CD8-positive, alpha-beta memory T cell (primary cell): Measurements from ENCODE around the gene SLC30A7. TPM values are rescaled to one million over a fixed set of nuclear protein-coding genes. Genes with fewer than 3 reads are reported as not detected.

Experiments
- CTCF ChIA-PET: fragments of 350-600 bp; sonication (Branson Sonifier 250); formaldehyde crosslinking; loops from one replicate; lab custom pipeline; 2021; ENCODE audit warnings: antibody characterized with exemption; lab: Charles Lee
- POLR2A ChIA-PET: fragments of 350-600 bp; sonication (Branson Sonifier 250); formaldehyde crosslinking; loops from one replicate; lab custom pipeline; 2021; ENCODE audit warnings: antibody characterized with exemption; lab: Charles Lee
- DNase-seq, 5 donors: peaks; one replicate each; pipeline versions ENCODE4 v3.0.0 to v3.0.0-alpha.2; 2020 to 2022; ENCODE audit warnings: mixed read lengths in 1 of 5
- H3K27ac ChIP-seq: one replicate; pipeline ENCODE4 v1.7.0; 2013; ENCODE audit warnings: low read depth, mild to moderate bottlenecking, low read length, moderate library complexity
- H3K27me3 ChIP-seq: 2 replicates; pipeline ENCODE4 v1.7.0; 2013; ENCODE audit warnings: low read length, mild to moderate bottlenecking; ENCODE audit not compliant: insufficient read depth, poor library complexity, severe bottlenecking
- H3K36me3 ChIP-seq: 2 replicates; pipeline ENCODE4 v1.7.0; 2013; ENCODE audit warnings: mild to moderate bottlenecking, low read length, moderate library complexity; ENCODE audit not compliant: insufficient read depth
- H3K4me1 ChIP-seq: 2 replicates; pipeline ENCODE4 v1.7.0; 2013; ENCODE audit warnings: mild to moderate bottlenecking, low read length, moderate library complexity; ENCODE audit not compliant: insufficient read depth
- H3K4me3 ChIP-seq: 2 replicates; pipeline ENCODE4 v1.7.0; 2013; ENCODE audit warnings: mild to moderate bottlenecking, low read length
- H3K9me3 ChIP-seq: 2 replicates; pipeline ENCODE4 v1.7.0; 2013; ENCODE audit warnings: mild to moderate bottlenecking, low read length
- H3K27ac Mint-ChIP-seq, 8 donors: one replicate each; pipeline ENCODE4 v1.8.0; 2020 to 2021; ENCODE audit warnings: mixed read lengths in 8 of 8, mild to moderate bottlenecking in 6 of 8, inconsistent platforms in 3 of 8, moderate library complexity in 3 of 8
- H3K27me3 Mint-ChIP-seq, 2 donors: one replicate each; pipeline ENCODE4 v1.8.0; 2020 to 2021; ENCODE audit warnings: mixed read lengths in 2 of 2, mild to moderate bottlenecking in 1 of 2, moderate library complexity in 1 of 2
- H3K36me3 Mint-ChIP-seq, 3 donors: one replicate each; pipeline ENCODE4 v1.8.0; 2020 to 2021; ENCODE audit warnings: mixed read lengths in 3 of 3, inconsistent platforms in 1 of 3, mild to moderate bottlenecking in 1 of 3
- H3K4me1 Mint-ChIP-seq, 3 donors: one replicate each; pipeline ENCODE4 v1.8.0; 2020 to 2021; ENCODE audit warnings: mixed read lengths in 3 of 3, inconsistent platforms in 1 of 3, mild to moderate bottlenecking in 1 of 3
- H3K4me3 Mint-ChIP-seq, 7 donors: one replicate each; pipeline ENCODE4 v1.8.0; 2020 to 2021; ENCODE audit warnings: mixed read lengths in 7 of 7, mild to moderate bottlenecking in 6 of 7, moderate library complexity in 4 of 7, inconsistent platforms in 2 of 7
- H3K9me3 Mint-ChIP-seq, 5 donors: one replicate each; pipeline ENCODE4 v1.8.0; 2020 to 2022; ENCODE audit warnings: mixed read lengths in 5 of 5, mild to moderate bottlenecking in 3 of 5, moderate library complexity in 2 of 5, inconsistent platforms in 1 of 5
- polyA plus RNA-seq: library from polyadenylated mRNA; unstranded; fragments of 300-500 nt; fragmentation: Illumina TruSeq; gene quantifications from one replicate; pipeline ENCODE4 v1.2.3, GENCODE V29; 2021
- total RNA-seq, 2 experiments: library from RNA; stranded (reverse); gene quantifications; one replicate each; pipeline ENCODE4 v1.2.3, GENCODE V29; 2021

Gene SLC30A7
- total and polyA plus RNA-seq, 3 experiments from 2014 or later: 12.7 to 47.4 (median 47.0) TPM

GRCh38 chr1:100907887-100908286, 12.0 kb downstream of the SLC30A7 start:
- peaks cover 4% of the 10 kb centered on the region for H3K4me1 ChIP-seq
- peaks cover 27 to 79% (median 28%) of the 10 kb centered on the region in 3 donors for H3K36me3 Mint-ChIP-seq
- H3K4me1 Mint-ChIP-seq: peaks cover 40 to 66% (median 61%) of the 10 kb centered on the region in 3 donors
- H3K36me3 ChIP-seq: peaks cover 31% of the 10 kb centered on the region
- ChIA-PET POLR2A (no interaction called here), CTCF (interaction anchor here (1.4 to 1.7 kb wide), 2 partner anchors 372 to 401 kb away, joined by 3 to 7 read pairs; no protein-coding TSS in a partner anchor)
- peak overlapping the region in 7 of 8 donors; percentile 12 to 58 (median 27) for H3K27ac Mint-ChIP-seq
- H3K4me3 Mint-ChIP-seq: peak overlapping the region in 2 of 7 donors; percentile 14 to 35
- no peak overlapping the region for H3K27ac ChIP-seq
- DNase-seq: no peak
- no peaks in the 10 kb centered on the region for H3K9me3 ChIP-seq
- no peaks in the 10 kb centered on the region for H3K27me3 ChIP-seq
- H3K4me3 ChIP-seq: no peak overlapping the region
- H3K9me3 Mint-ChIP-seq: no peaks in the 10 kb centered on the region
- H3K27me3 Mint-ChIP-seq: peaks cover 0 to 1% of the 10 kb centered on the region in 2 donors

GRCh38 chr1:100909018-100909417, 13.1 kb downstream of the SLC30A7 start:
- peak overlapping the region in 5 of 8 donors; percentile 4 to 84 (median 37) for H3K27ac Mint-ChIP-seq
- peaks cover 33% of the 10 kb centered on the region for H3K36me3 ChIP-seq
- peaks cover 40 to 67% (median 61%) of the 10 kb centered on the region in 3 donors for H3K4me1 Mint-ChIP-seq
- H3K4me3 ChIP-seq: no peak overlapping the region
- no peaks in the 10 kb centered on the region for H3K27me3 ChIP-seq
- no peak for DNase-seq
- H3K36me3 Mint-ChIP-seq: peaks cover 30 to 86% (median 36%) of the 10 kb centered on the region in 3 donors
- H3K4me1 ChIP-seq: peaks cover 4% of the 10 kb centered on the region
- no peaks in the 10 kb centered on the region for H3K9me3 Mint-ChIP-seq
- ChIA-PET CTCF (interaction anchor here (0.9 to 1.7 kb wide), 2 partner anchors 330 to 400 kb away, joined by 3 to 7 read pairs; no protein-coding TSS in a partner anchor), POLR2A (interaction anchor here (0.6 kb wide), 1 partner anchor 101 kb away, joined by 3 read pairs; no protein-coding TSS in a partner anchor)
- H3K9me3 ChIP-seq: no peaks in the 10 kb centered on the region
- no peak overlapping the region for H3K27ac ChIP-seq
- peaks cover 0 to 1% of the 10 kb centered on the region in 2 donors for H3K27me3 Mint-ChIP-seq
- H3K4me3 Mint-ChIP-seq: no peak overlapping the region

DNA sequence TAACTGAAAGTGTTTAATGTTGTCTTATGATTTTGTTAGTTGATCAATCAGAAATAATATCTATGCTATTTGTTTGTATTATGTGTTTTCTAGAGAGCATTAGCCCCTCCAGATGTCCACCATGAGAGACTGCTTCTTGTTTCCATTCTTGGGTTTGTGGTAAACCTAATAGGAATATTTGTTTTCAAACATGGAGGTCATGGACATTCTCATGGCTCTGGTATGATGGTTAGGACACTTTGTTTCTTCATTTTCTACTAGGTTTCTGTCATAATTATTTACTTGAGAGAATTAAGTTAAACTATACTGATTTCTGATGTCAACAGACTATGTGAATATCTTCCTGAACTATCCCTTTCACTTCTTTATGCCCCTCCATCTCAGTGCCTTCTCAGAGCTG, 16.1 kb downstream of the SLC30A7 start:
- peaks cover 7 to 85% (median 34%) of the 10 kb centered on the region in 3 donors for H3K36me3 Mint-ChIP-seq

GRCh38 chr1:100921110-100921706, 25.3 kb downstream of the SLC30A7 start:
- peaks cover 16 to 40% (median 35%) of the 10 kb centered on the region in 3 donors for H3K4me1 Mint-ChIP-seq
- peaks cover 15 to 58% (median 19%) of the 10 kb centered on the region in 3 donors for H3K36me3 Mint-ChIP-seq
- peaks cover 0 to 4% (median 0%) of the 10 kb centered on the region in 5 donors for H3K9me3 Mint-ChIP-seq
- peaks cover 4% of the 10 kb centered on the region for H3K36me3 ChIP-seq
- no peaks in the 10 kb centered on the region for H3K27me3 Mint-ChIP-seq
- H3K4me3 Mint-ChIP-seq: peak overlapping the region in 1 of 7 donors; percentile 32
- H3K27ac ChIP-seq: no peak overlapping the region
- ChIA-PET CTCF (interaction anchor here (0.6 to 6.2 kb wide), 8 partner anchors 25 to 373 kb away, joined by 3 to 68 read pairs (median 3); partner anchors contain the start of gene SLC30A7), POLR2A (interaction anchor here (0.9 to 1.4 kb wide), 3 partner anchors 315 to 436 kb away, joined by 3 to 13 read pairs (median 4); no protein-coding TSS in a partner anchor)
- H3K27me3 ChIP-seq: no peaks in the 10 kb centered on the region
- no peak overlapping the region for H3K4me3 ChIP-seq
- no peaks in the 10 kb centered on the region for H3K9me3 ChIP-seq
- peaks cover 40% of the 10 kb centered on the region for H3K4me1 ChIP-seq
- DNase-seq: peak in 2 of 5 donors; percentile 40 to 56
- H3K27ac Mint-ChIP-seq: peak overlapping the region; percentile 9 to 84 (median 64)

More for the DNA sequence above, 16.1 kb downstream of the SLC30A7 start:
- H3K27ac Mint-ChIP-seq: peak overlapping the region in 3 of 8 donors; percentile 27 to 71 (median 64)
- Histone ChIP-seq H3K4me3 (no peak overlapping the region), H3K9me3 (no peaks in the 10 kb centered on the region), H3K27ac (no peak overlapping the region), H3K36me3 (peaks cover 33% of the 10 kb centered on the region), H3K27me3 (no peaks in the 10 kb centered on the region), H3K4me1 (peaks cover 4% of the 10 kb centered on the region)
- peaks cover 0 to 1% of the 10 kb centered on the region in 2 donors for H3K27me3 Mint-ChIP-seq
- ChIA-PET POLR2A (no interaction called here), CTCF (no interaction called here)
- peaks cover 26 to 55% (median 51%) of the 10 kb centered on the region in 3 donors for H3K4me1 Mint-ChIP-seq
- H3K4me3 Mint-ChIP-seq: no peak overlapping the region
- no peak for DNase-seq
- H3K9me3 Mint-ChIP-seq: no peaks in the 10 kb centered on the region

DNA sequence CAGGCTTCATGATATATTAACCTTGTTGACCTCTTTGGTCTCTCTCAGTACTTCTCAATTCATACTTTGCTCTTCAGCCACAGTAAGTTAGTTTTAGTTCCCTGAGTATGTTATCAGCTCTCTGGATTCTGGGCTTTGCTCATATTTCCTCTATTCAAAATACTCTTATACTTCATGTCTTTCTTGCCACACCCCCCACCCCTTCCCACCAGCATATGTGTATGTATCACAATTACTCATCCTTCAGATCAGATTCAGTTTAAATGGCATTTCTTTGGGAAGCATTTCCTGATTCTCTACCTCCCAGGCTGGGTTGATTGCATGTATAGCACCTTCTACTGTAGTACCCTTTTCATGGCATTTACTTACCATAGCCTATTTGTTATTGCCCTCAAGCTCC, 28.3 kb downstream of the SLC30A7 start:
- H3K9me3 Mint-ChIP-seq: peaks cover 0 to 4% (median 0%) of the 10 kb centered on the region in 5 donors
- Histone ChIP-seq H3K27ac (no peak overlapping the region), H3K27me3 (no peaks in the 10 kb centered on the region), H3K36me3 (peaks cover 2% of the 10 kb centered on the region), H3K4me1 (peaks cover 65% of the 10 kb centered on the region), H3K4me3 (no peak overlapping the region), H3K9me3 (no peaks in the 10 kb centered on the region)
- H3K4me1 Mint-ChIP-seq: peaks cover 15 to 27% (median 15%) of the 10 kb centered on the region in 3 donors
- H3K36me3 Mint-ChIP-seq: peaks cover 14 to 36% (median 15%) of the 10 kb centered on the region in 3 donors
- ChIA-PET POLR2A (interaction anchor here (1.9 kb wide), 1 partner anchor 316 kb away, joined by 6 read pairs; no protein-coding TSS in a partner anchor), CTCF (interaction anchor here (1.1 to 6.2 kb wide), 3 partner anchors 315 to 385 kb away, joined by 4 to 68 read pairs (median 39); no protein-coding TSS in a partner anchor)
- peak overlapping the region in 4 of 7 donors; percentile 46 to 60 (median 52) for H3K4me3 Mint-ChIP-seq
- DNase-seq: no peak
- H3K27ac Mint-ChIP-seq: peak overlapping the region in 4 of 8 donors; percentile 88 to 99 (median 94)
- no peaks in the 10 kb centered on the region for H3K27me3 Mint-ChIP-seq

GRCh38 chr1:100924991-100925390, 29.1 kb downstream of the SLC30A7 start:
- ChIA-PET CTCF (interaction anchor here (1.3 to 6.2 kb wide), 3 partner anchors 311 to 363 kb away, joined by 5 to 68 read pairs (median 39); no protein-coding TSS in a partner anchor), POLR2A (interaction anchor here (1.9 kb wide), 1 partner anchor 315 kb away, joined by 6 read pairs; no protein-coding TSS in a partner anchor)
- H3K27me3 ChIP-seq: no peaks in the 10 kb centered on the region
- Mint-ChIP-seq H3K27ac (peak overlapping the region in 3 of 8 donors; percentile 96 to 99 (median 98)), H3K27me3 (no peaks in the 10 kb centered on the region), H3K36me3 (peaks cover 12 to 32% (median 15%) of the 10 kb centered on the region in 3 donors), H3K4me1 (peaks cover 15 to 32% (median 21%) of the 10 kb centered on the region in 3 donors), H3K9me3 (peaks cover 0 to 4% (median 0%) of the 10 kb centered on the region in 5 donors), H3K4me3 (peak overlapping the region in 6 of 7 donors; percentile 9 to 60 (median 40))
- peak in 1 of 5 donors; percentile 40 for DNase-seq
- H3K4me3 ChIP-seq: no peak overlapping the region
- peaks cover 73% of the 10 kb centered on the region for H3K4me1 ChIP-seq
- no peak overlapping the region for H3K27ac ChIP-seq
- no peaks in the 10 kb centered on the region for H3K9me3 ChIP-seq
- no peaks in the 10 kb centered on the region for H3K36me3 ChIP-seq

DNA sequence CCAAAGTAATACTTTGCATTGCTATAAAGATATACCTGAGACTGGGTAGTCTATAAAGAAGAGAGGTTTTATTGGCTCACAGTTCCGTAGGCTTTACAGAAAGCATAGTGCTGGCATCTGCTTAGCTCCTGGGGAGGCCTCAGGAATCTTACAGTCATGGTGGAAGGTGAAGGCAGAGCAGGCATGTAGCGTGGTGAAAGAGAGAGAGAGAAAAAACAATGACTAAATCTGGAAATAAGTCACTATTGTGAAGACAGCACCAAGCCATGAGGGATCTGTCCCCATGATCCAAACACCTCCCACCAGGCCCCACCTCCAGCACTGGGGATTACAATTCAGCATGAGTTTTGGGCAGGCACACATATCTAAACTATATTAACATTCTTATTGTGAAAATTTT, 30.4 kb downstream of the SLC30A7 start:
- H3K4me3 Mint-ChIP-seq: peak overlapping the region in 5 of 7 donors; percentile 1 to 55 (median 33)
- no peak for DNase-seq
- ChIA-PET POLR2A (interaction anchor here (1.6 kb wide), 1 partner anchor 310 kb away, joined by 5 read pairs; no protein-coding TSS in a partner anchor), CTCF (interaction anchor here (2.0 to 6.2 kb wide), 2 partner anchors 313 to 362 kb away, joined by 13 to 68 read pairs; no protein-coding TSS in a partner anchor)
- H3K4me3 ChIP-seq: no peak overlapping the region
- peaks cover 21 to 38% (median 27%) of the 10 kb centered on the region in 3 donors for H3K4me1 Mint-ChIP-seq
- peak overlapping the region in 1 of 8 donors; percentile 96 for H3K27ac Mint-ChIP-seq
- H3K4me1 ChIP-seq: peaks cover 84% of the 10 kb centered on the region
- no peaks in the 10 kb centered on the region for H3K9me3 ChIP-seq
- no peak overlapping the region for H3K27ac ChIP-seq
- no peaks in the 10 kb centered on the region for H3K36me3 ChIP-seq
- peaks cover 0 to 4% (median 0%) of the 10 kb centered on the region in 5 donors for H3K9me3 Mint-ChIP-seq
- H3K36me3 Mint-ChIP-seq: peaks cover 9 to 31% (median 15%) of the 10 kb centered on the region in 3 donors
- H3K27me3 ChIP-seq: no peaks in the 10 kb centered on the region
- no peaks in the 10 kb centered on the region for H3K27me3 Mint-ChIP-seq
